CD4-positive, alpha-beta T cell treated with Interleukin-2 at 100 ng/mL for 4 hours (primary cell): ENCODE data around the gene KCNMB4.

Source experiments
- DNase-seq: peaks from one replicate; pipeline ENCODE4 v3.0.0-alpha.2; 2020; ENCODE audit warnings: low spot score

Gene KCNMB4

GRCh38 chr12:70443062-70443673, 77.1 kb downstream of the KCNMB4 start:
- DNase-seq: no peak

- DNase-seq: no peak
Observed at GRCh38 chr12:70444903-70445302, 78.8 kb downstream of the KCNMB4 start.

GRCh38 chr12:70448371-70448770, 82.3 kb downstream of the KCNMB4 start:
- no peak for DNase-seq

- DNase-seq: no peak
Observed at GRCh38 chr12:70449074-70449752, 83.1 kb downstream of the KCNMB4 start.

GRCh38 chr12:70449753-70450341, 83.8 kb downstream of the KCNMB4 start:
- no peak for DNase-seq

- DNase-seq: no peak
Observed at GRCh38 chr12:70451528-70451927, 85.4 kb downstream of the KCNMB4 start.

GRCh38 chr12:70456953-70457352, 90.9 kb downstream of the KCNMB4 start:
- no peak for DNase-seq

GRCh38 chr12:70459786-70460185, 93.7 kb downstream of the KCNMB4 start:
- DNase-seq: no peak

- no peak for DNase-seq
Observed at GRCh38 chr12:70463997-70464396, 97.9 kb downstream of the KCNMB4 start.

GRCh38 chr12:70466753-70467152, 100.7 kb downstream of the KCNMB4 start:
- DNase-seq: no peak

GRCh38 chr12:70467476-70467875, 101.4 kb downstream of the KCNMB4 start:
- DNase-seq: no peak

- no peak for DNase-seq
Observed at GRCh38 chr12:70467918-70468733, 102.0 kb downstream of the KCNMB4 start.

GRCh38 chr12:70468741-70469140, 102.7 kb downstream of the KCNMB4 start:
- DNase-seq: no peak

GRCh38 chr12:70469221-70469820, 103.2 kb downstream of the KCNMB4 start:
- DNase-seq: no peak

- DNase-seq: no peak
Observed at GRCh38 chr12:70482764-70483163, 116.7 kb downstream of the KCNMB4 start.
